Measurements from ENCODE around the gene RPRD1A. TPM values are rescaled to one million over a fixed set of nuclear protein-coding genes. Genes with fewer than 3 reads are reported as not detected.
"Not testable (repeated sequence)": the region's sequence is repeated elsewhere in the genome, so short reads cannot be mapped to it uniquely, and the experiment has no call there.

The RPRD1A gene, protein sequence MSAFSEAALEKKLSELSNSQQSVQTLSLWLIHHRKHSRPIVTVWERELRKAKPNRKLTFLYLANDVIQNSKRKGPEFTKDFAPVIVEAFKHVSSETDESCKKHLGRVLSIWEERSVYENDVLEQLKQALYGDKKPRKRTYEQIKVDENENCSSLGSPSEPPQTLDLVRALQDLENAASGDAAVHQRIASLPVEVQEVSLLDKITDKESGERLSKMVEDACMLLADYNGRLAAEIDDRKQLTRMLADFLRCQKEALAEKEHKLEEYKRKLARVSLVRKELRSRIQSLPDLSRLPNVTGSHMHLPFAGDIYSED
- 10 to 100 TPM; 30.6 to 31.1 TPM for total RNA-seq

DNA sequence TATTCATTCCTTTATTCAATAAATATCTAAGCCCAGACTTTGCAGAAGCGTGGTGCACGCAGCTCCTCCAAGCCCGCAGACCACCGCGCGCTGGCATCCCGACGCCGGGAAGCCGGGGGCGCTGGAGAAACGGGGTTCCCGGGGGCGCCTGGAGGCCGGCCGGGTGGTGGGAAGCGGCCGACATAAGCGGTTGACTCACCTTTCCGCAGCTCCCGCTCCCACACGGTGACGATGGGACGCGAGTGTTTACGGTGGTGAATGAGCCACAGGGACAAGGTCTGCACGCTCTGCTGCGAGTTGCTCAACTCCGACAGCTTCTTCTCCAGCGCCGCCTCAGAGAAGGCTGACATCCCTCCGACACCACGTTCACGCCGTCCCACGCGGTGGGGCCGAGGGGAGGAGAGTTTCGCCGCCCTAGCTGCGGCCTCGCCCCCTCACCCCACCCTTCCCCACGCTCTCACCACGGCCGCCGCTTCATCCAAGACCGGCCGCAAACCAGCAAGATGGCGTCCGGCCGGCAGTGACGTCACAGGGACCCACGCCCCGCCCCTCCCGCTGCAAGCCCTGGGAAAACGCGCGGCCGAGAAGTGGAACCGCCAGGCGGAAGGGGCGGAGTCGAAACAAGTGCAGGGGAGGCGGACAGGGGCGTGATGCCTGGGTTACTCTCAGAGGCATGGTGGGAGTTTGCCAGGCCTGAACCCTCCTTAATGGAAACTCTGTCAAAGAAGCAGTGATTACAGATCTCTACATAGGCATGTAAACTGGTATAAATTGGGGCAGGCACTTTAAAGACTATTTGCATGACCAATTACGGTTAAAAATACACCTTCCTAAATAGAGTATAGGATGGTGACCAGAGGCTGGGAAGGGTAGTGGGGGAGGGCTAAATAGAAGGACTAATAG lies at the start of gene RPRD1A:
TSS of gene RPRD1A (minus strand) at position 505 of the 903 bp plus-strand sequence. CDS start at position 350, 155 bp downstream.
- H3K36me3 Mint-ChIP-seq (ENCODE audit: insufficient read depth in 2 of 2): peaks cover 3 to 7% of the 10 kb centered on the region in 2 donors
- H3K27me3 Mint-ChIP-seq (ENCODE audit: low read depth): peaks cover 8% of the 10 kb centered on the region
- ATAC-seq (replicated peaks in 1 of 2) (peak; percentile 92 to 94), DNase-seq (peak; percentile 98 to 99)
- peaks cover 37% of the 10 kb centered on the region for H3K4me1 Mint-ChIP-seq (ENCODE audit: low read depth)
- no peaks in the 10 kb centered on the region for H3K9me3 Mint-ChIP-seq
- H3K4me3 Mint-ChIP-seq: peak within 1 kb of the TSS; percentile 94 to 98
- peak within 1 kb of the TSS; percentile 98 for H3K27ac Mint-ChIP-seq

DNA sequence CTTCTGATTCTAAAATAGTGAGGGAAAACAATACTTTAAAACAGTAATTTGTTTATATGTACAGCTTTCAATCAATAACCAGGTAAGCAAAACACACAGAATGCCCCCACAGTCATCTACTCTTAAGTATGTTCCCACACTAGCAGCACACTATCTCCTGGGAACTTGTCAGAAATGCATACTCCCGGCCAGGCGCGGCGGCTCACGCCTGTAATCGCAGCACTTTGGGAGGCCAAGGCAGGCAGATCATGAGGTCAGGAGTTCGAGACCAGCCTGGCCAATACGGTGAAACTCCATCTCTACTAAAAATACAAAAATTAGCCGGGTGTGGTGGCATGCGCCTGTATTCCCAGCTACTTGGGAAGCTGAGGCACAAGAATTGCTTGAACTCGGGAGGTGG lies 49.4 kb upstream of the RPRD1A start:
- not testable (repeated sequence) for ATAC-seq (replicated peaks in 1 of 2); H3K9me3 Mint-ChIP-seq; H3K4me1 Mint-ChIP-seq (ENCODE audit: low read depth); DNase-seq; H3K27me3 Mint-ChIP-seq (ENCODE audit: low read depth); H3K4me3 Mint-ChIP-seq; H3K27ac Mint-ChIP-seq
- peaks cover 9 to 24% of the 10 kb centered on the region in 2 donors for H3K36me3 Mint-ChIP-seq (ENCODE audit: insufficient read depth in 2 of 2)

DNA sequence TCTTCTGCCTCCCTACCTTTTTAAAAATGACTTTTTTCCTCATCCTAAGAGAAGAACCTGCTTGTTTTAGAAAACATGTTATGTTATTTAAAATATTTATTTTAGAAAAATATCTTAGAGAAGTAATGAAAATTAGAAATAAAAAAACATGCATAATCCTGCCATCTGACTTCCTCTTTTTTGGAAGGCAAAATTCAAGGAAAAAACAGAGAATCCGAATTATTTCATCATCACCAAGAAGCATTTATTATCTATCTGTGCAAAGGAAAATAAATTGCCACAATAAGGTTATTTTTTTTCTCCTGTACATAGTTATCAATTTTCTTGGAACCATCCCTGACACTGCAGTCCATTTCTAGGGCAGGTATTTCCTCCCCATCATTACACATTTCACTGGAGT lies 47.4 kb upstream of the RPRD1A start:
- H3K9me3 Mint-ChIP-seq: no peaks in the 10 kb centered on the region
- H3K4me1 Mint-ChIP-seq (ENCODE audit: low read depth): no peaks in the 10 kb centered on the region
- ATAC-seq (replicated peaks in 1 of 2) (no peak), DNase-seq (no peak)
- no peaks in the 10 kb centered on the region for H3K27me3 Mint-ChIP-seq (ENCODE audit: low read depth)
- no peak overlapping the region for H3K4me3 Mint-ChIP-seq
- H3K36me3 Mint-ChIP-seq (ENCODE audit: insufficient read depth in 2 of 2): peaks cover 11 to 28% of the 10 kb centered on the region in 2 donors
- H3K27ac Mint-ChIP-seq: no peak overlapping the region

DNA sequence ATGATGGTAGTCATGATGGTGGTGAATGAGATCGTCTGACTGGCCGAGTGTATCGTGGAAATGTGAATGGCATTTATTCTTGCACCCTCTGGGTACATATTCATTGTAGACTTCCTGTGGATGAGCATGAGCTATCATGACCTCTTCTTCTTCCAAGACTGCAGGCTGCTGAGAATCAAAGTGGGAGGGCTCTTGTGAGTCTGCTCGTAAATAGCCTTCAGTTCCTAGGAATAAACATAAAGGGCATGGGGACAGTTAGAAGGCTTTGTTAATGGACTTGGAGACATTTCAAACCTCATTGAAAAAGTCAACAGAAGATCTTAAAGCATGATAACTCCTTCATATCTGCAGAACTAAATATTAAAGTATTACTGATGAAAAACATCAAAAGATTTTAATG lies 46.9 kb upstream of the RPRD1A start:
- no peak for DNase-seq
- peaks cover 11 to 28% of the 10 kb centered on the region in 2 donors for H3K36me3 Mint-ChIP-seq (ENCODE audit: insufficient read depth in 2 of 2)

DNA sequence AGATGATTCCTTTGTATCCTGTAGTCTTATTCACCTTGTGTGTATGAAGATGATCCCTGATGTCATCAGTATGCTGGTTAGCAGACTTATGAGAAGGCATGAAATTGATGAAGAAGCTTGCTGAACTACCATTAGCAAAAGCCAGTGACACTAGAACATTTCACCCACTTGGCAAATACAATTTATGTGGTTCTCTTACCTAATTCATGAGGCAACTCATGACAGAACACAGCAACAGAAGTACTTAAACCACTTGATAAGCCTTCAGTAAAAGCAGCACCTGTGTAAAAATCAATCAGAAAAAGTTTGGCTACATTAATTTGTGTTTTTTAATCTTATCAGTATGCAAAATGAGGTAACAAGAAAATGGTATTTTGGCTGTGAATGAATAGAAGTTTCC lies 44.9 kb upstream of the RPRD1A start:
- ATAC-seq (replicated peaks in 1 of 2) (no peak), DNase-seq (no peak)
- peaks cover 11 to 23% of the 10 kb centered on the region in 2 donors for H3K36me3 Mint-ChIP-seq (ENCODE audit: insufficient read depth in 2 of 2)
- H3K27ac Mint-ChIP-seq: no peak overlapping the region
- H3K4me1 Mint-ChIP-seq (ENCODE audit: low read depth): no peaks in the 10 kb centered on the region
- H3K4me3 Mint-ChIP-seq: no peak overlapping the region
- no peaks in the 10 kb centered on the region for H3K9me3 Mint-ChIP-seq
- H3K27me3 Mint-ChIP-seq (ENCODE audit: low read depth): no peaks in the 10 kb centered on the region

More for the DNA sequence above, 46.9 kb upstream of the RPRD1A start:
- H3K27me3 Mint-ChIP-seq (ENCODE audit: low read depth): no peaks in the 10 kb centered on the region
- H3K4me3 Mint-ChIP-seq: no peak overlapping the region
- H3K4me1 Mint-ChIP-seq (ENCODE audit: low read depth): no peaks in the 10 kb centered on the region
- no peak overlapping the region for H3K27ac Mint-ChIP-seq
- H3K9me3 Mint-ChIP-seq: no peaks in the 10 kb centered on the region
- ATAC-seq (replicated peaks in 1 of 2): no peak

DNA sequence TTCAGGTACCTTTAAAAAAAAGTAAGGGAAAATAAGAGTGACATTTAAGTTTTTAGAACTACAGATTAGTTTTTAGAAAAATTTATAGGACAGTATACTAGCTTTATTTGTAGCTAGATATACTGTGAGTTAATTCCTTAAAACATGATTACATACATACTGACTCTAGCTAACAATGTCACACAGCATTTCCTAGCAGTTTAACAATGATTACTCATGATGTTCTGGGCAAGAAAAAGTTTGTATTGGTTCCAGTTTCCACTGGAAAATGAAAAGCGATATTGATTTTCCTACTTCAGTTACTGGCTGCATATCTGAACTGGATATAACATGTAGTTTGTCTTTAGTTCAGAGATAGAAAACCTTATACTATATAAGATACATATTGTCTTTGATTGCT lies 42.4 kb upstream of the RPRD1A start:
- Mint-ChIP-seq H3K27ac (no peak overlapping the region), H3K4me1 (ENCODE audit: low read depth) (no peaks in the 10 kb centered on the region), H3K27me3 (ENCODE audit: low read depth) (no peaks in the 10 kb centered on the region), H3K36me3 (ENCODE audit: insufficient read depth in 2 of 2) (peaks cover 7 to 14% of the 10 kb centered on the region in 2 donors), H3K4me3 (no peak overlapping the region), H3K9me3 (no peaks in the 10 kb centered on the region)
- DNase-seq (no peak), ATAC-seq (replicated peaks in 1 of 2) (no peak)

DNA sequence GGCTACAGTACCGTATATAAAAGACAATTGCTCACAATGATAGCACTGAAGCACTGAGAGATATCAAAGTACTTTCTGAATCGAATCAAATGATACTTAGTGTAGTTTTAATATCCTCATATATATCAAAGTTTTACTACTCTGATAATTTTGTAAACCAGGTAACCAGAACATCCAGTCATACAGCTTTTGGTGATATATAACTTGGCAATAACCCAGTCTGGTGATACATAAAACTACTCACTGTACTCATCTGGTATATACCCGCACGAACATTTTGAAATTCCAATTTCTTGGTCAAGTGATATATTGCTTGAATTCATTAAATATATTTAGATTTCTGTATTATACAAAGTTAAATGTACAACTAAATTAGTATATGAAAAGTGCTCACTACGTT lies 41.2 kb upstream of the RPRD1A start:
- no peak for ATAC-seq (replicated peaks in 1 of 2)
- H3K4me1 Mint-ChIP-seq (ENCODE audit: low read depth): no peaks in the 10 kb centered on the region

DNA sequence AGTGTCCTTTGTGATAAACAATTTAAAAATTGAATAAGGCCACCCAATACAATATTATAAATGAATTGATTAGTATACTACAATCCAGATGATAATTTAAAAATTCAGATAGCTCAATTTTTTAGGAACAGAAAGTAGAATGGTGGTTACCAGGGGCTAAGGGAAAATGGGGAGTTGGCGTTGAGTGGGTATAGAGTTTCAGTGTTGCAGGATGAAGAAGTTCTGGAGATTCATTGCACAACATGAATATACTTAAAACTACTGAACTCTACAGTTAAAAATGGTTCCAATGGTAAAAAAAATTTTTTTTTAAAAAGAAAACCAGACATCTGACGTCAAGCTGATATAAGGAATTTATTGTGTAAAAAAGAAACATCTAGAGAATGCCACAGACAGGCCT lies 40.8 kb upstream of the RPRD1A start:
- Mint-ChIP-seq H3K4me3 (no peak overlapping the region), H3K27me3 (ENCODE audit: low read depth) (no peaks in the 10 kb centered on the region), H3K27ac (peak overlapping the region; percentile 38), H3K9me3 (no peaks in the 10 kb centered on the region), H3K4me1 (ENCODE audit: low read depth) (no peaks in the 10 kb centered on the region), H3K36me3 (ENCODE audit: insufficient read depth in 2 of 2) (peaks cover 4 to 10% of the 10 kb centered on the region in 2 donors)
- DNase-seq (no peak), ATAC-seq (replicated peaks in 1 of 2) (no peak)

More for the DNA sequence above, 41.2 kb upstream of the RPRD1A start:
- Mint-ChIP-seq H3K27ac (no peak overlapping the region), H3K4me3 (no peak overlapping the region), H3K27me3 (ENCODE audit: low read depth) (no peaks in the 10 kb centered on the region), H3K9me3 (no peaks in the 10 kb centered on the region), H3K36me3 (ENCODE audit: insufficient read depth in 2 of 2) (peaks cover 4 to 10% of the 10 kb centered on the region in 2 donors)
- DNase-seq: no peak

DNA sequence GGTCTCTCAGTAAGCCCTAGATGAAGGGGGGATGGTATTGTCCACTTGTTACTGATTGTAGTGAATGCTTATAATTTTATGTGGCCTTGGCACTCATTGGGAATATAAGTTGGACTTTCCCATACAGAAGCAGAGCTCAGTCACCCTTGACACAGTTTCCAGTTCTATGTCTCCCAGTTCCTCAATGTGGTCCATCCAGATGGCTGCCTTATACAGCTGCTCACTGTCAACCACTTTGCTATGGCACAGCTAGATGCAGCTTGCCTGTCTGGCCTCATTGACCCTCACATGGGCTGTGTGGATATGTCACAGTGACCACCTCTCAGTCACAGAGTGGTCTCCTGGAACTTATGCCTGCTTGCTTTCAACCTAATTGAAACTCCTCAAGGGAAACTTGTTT lies 40.1 kb upstream of the RPRD1A start:
- Mint-ChIP-seq H3K27me3 (ENCODE audit: low read depth) (no peaks in the 10 kb centered on the region), H3K36me3 (ENCODE audit: insufficient read depth in 2 of 2) (peaks cover 4 to 9% of the 10 kb centered on the region in 2 donors), H3K4me1 (ENCODE audit: low read depth) (no peaks in the 10 kb centered on the region), H3K4me3 (no peak overlapping the region), H3K27ac (no peak overlapping the region), H3K9me3 (no peaks in the 10 kb centered on the region)
- no peak for DNase-seq
- no peak for ATAC-seq (replicated peaks in 1 of 2)

DNA sequence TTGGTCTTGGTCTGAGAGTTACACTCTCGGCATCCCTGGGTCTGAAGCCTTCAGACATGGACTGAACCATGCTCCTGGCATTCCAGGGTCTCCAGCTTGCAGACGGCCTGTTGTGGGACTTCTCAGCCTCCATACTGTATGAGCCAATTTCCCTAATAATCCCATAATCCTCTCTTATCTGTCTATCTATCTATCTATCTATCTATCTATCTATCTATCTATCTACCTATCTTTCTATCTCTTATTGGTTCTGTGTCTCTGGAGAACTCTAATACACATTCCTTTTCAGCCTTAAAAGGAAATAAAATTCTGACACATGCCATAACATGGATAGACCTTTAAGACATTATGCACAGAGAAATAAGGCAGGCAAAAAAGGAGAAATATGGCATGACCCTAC lies 37.4 kb upstream of the RPRD1A start:
- no peaks in the 10 kb centered on the region for H3K4me1 Mint-ChIP-seq (ENCODE audit: low read depth)
- no peak for ATAC-seq (replicated peaks in 1 of 2)
- no peaks in the 10 kb centered on the region for H3K36me3 Mint-ChIP-seq (ENCODE audit: insufficient read depth in 2 of 2)
- no peaks in the 10 kb centered on the region for H3K9me3 Mint-ChIP-seq
- no peaks in the 10 kb centered on the region for H3K27me3 Mint-ChIP-seq (ENCODE audit: low read depth)
- H3K27ac Mint-ChIP-seq: no peak overlapping the region
- no peak for DNase-seq
- no peak overlapping the region for H3K4me3 Mint-ChIP-seq

DNA sequence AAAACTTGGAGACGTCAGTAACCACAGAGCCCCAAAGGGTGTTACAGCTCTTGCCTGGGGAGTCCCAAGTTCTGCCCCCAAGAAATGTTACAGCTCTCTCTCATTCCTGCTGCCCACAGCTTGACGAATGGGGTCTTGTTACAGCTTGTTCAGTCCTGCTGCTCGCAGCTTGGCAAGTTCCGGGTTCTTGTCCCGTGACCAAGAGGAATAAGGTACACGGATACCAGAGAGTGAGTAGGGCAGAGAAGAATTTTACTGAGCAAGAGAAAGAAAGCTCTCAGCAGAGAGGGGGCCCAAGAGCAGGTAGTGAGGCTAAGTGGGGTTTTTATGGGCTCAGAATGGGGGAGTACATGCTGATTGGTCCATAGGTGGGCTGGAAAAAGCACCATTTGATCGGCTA lies 34.6 kb upstream of the RPRD1A start:
- H3K27me3 Mint-ChIP-seq (ENCODE audit: low read depth): peaks cover 1% of the 10 kb centered on the region
- H3K36me3 Mint-ChIP-seq (ENCODE audit: insufficient read depth in 2 of 2): no peaks in the 10 kb centered on the region
- no peaks in the 10 kb centered on the region for H3K4me1 Mint-ChIP-seq (ENCODE audit: low read depth)
- H3K4me3 Mint-ChIP-seq: no peak overlapping the region
- no peak overlapping the region for H3K27ac Mint-ChIP-seq
- DNase-seq (no peak), ATAC-seq (replicated peaks in 1 of 2) (no peak)
- H3K9me3 Mint-ChIP-seq: no peaks in the 10 kb centered on the region

DNA sequence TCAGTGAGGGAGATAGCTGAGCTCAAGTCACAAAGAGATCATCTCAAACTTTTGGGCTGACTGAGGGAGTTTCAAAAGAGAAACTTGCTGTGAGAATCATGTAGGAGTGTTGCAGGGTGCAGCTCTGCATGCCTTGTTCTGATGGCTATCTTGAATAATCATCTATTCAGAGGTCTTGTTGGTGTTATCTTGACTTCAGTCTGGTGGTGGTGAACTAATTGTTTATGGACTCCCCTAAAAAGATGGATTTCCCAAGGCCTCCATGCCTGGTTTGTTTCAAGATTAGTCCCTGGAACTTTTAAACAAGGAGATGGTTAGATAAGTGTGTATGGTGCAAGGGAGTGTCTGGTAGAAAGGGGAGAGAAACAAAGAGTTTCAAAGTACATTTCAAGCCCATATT lies 32.0 kb upstream of the RPRD1A start:
- no peaks in the 10 kb centered on the region for H3K36me3 Mint-ChIP-seq (ENCODE audit: insufficient read depth in 2 of 2)
- H3K27me3 Mint-ChIP-seq (ENCODE audit: low read depth): peaks cover 12% of the 10 kb centered on the region
- H3K9me3 Mint-ChIP-seq: no peaks in the 10 kb centered on the region
- no peaks in the 10 kb centered on the region for H3K4me1 Mint-ChIP-seq (ENCODE audit: low read depth)
- no peak for ATAC-seq (replicated peaks in 1 of 2)
- H3K27ac Mint-ChIP-seq: no peak overlapping the region
- DNase-seq: no peak
- no peak overlapping the region for H3K4me3 Mint-ChIP-seq

DNA sequence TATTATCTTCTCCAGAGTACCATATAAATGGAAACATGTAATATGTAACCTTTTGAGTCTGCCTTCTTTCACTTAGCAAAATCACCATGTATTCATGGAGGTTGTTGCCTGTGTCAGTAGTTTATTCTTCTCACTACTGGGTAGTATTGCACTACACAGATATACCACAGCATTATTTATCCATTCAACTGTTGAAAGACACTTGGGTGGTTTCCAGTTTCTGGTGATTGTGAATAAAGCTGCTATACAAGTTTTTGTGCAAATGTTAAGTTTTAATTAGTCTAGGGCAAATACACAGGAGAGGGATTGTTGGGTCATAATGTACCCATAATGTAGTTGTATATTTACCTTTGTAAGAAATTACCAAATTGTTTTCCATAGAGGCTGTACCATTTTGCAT lies 29.6 kb upstream of the RPRD1A start:
- no peak for ATAC-seq (replicated peaks in 1 of 2)
- Mint-ChIP-seq H3K4me1 (ENCODE audit: low read depth) (no peaks in the 10 kb centered on the region), H3K27me3 (ENCODE audit: low read depth) (peaks cover 12% of the 10 kb centered on the region), H3K4me3 (no peak overlapping the region), H3K36me3 (ENCODE audit: insufficient read depth in 2 of 2) (no peaks in the 10 kb centered on the region), H3K9me3 (no peaks in the 10 kb centered on the region), H3K27ac (no peak overlapping the region)
- DNase-seq: no peak
